ENCODE results near the gene EXOC6. TPM values are rescaled to one million over a fixed set of nuclear protein-coding genes. Genes with fewer than 3 reads are reported as not detected.
A peak's percentile ranks its signal among the peaks of the same experiment; 100 is the strongest.

EXOC6 gene
- total RNA-seq, 4 donors from 2014 or later, result 14.1 to 34.9 (median 16.2) TPM

DNA sequence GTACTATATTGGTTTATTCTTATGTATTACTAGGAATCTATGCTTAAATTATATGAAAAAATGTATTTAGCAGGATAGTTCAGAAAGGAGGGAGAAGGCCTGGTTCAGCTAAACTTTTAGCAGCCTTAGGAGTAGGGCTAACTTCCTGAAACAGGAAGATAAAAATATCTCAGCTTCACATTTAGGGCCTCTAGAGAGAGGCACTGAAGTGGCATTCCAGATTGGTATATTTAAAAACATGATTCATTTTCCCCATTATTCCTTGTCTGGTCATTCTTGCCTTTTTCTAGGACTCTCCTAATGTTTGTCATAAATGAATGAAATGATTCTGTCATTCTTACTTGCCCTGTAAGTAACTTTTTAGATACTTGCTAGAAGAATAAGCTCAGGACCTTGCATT lies 149.3 kb downstream of the EXOC6 start:
- Histone ChIP-seq H3K36me3 (peaks cover 0 to 8% (median 0%) of the 10 kb centered on the region in 4 donors), H3K27ac (replicated peaks in 1 of 4) (no peak overlapping the region)
- intact Hi-C loops (cut with DNase I), result no loop called here

DNA sequence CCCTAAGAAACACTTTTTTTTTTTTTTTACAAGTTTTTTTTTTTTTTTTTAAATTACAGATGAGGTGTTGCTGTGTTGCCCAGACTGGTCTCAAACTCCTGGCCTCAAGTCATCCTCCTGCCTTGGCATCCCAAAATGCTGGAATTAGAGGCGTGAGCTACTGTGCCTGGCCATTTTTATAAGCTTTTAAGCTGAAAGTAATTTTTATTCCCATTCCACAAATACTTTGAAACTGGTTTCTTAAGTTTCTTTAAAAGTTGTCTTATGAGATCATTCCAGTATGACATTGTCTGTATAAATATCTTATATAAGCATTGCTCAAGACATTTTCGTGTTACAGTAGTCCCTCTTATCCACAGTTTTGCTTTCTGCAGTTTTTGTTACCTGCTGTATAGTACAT lies 150.9 kb downstream of the EXOC6 start:
- intact Hi-C loops (cut with DNase I), result no loop called here
- Histone ChIP-seq H3K27me3 (no peaks in the 10 kb centered on the region), H3K27ac (replicated peaks in 1 of 4) (no peak overlapping the region), H3K4me3 (no peak overlapping the region), H3K4me1 (peaks cover 0 to 3% (median 0%) of the 10 kb centered on the region in 4 donors), H3K9me3 (no peaks in the 10 kb centered on the region), H3K36me3 (peaks cover 0 to 8% (median 0%) of the 10 kb centered on the region in 4 donors)
- WGBS, result 88% methylated on average over 2 of the region's 2 CpGs
- no peak for TF ChIP-seq POLR2A (IDR thresholded peaks at IDR 0.05; ENCODE audit: low read depth)
- no peak for TF ChIP-seq EP300 (IDR thresholded peaks at IDR 0.05)
- no peak for TF ChIP-seq POLR2AphosphoS5 (IDR thresholded peaks at IDR 0.05)
- TF ChIP-seq, protein P1, sequence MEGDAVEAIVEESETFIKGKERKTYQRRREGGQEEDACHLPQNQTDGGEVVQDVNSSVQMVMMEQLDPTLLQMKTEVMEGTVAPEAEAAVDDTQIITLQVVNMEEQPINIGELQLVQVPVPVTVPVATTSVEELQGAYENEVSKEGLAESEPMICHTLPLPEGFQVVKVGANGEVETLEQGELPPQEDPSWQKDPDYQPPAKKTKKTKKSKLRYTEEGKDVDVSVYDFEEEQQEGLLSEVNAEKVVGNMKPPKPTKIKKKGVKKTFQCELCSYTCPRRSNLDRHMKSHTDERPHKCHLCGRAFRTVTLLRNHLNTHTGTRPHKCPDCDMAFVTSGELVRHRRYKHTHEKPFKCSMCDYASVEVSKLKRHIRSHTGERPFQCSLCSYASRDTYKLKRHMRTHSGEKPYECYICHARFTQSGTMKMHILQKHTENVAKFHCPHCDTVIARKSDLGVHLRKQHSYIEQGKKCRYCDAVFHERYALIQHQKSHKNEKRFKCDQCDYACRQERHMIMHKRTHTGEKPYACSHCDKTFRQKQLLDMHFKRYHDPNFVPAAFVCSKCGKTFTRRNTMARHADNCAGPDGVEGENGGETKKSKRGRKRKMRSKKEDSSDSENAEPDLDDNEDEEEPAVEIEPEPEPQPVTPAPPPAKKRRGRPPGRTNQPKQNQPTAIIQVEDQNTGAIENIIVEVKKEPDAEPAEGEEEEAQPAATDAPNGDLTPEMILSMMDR (IDR thresholded peaks at IDR 0.05), result no peak
- DNase-seq (ENCODE audit: extremely low spot score), result no peak

More for the DNA sequence above, 149.3 kb downstream of the EXOC6 start:
- H3K4me3 ChIP-seq, result no peak overlapping the region
- H3K4me1 ChIP-seq, result peaks cover 0 to 3% (median 0%) of the 10 kb centered on the region in 4 donors
- no peaks in the 10 kb centered on the region for H3K9me3 ChIP-seq
- H3K27me3 ChIP-seq, result no peaks in the 10 kb centered on the region
- TF ChIP-seq, protein P1 (IDR thresholded peaks at IDR 0.05), result no peak
- TF ChIP-seq EP300 (IDR thresholded peaks at IDR 0.05) (no peak), POLR2AphosphoS5 (IDR thresholded peaks at IDR 0.05) (no peak), POLR2A (IDR thresholded peaks at IDR 0.05; ENCODE audit: low read depth) (no peak)
- no peak for DNase-seq (ENCODE audit: extremely low spot score)

DNA sequence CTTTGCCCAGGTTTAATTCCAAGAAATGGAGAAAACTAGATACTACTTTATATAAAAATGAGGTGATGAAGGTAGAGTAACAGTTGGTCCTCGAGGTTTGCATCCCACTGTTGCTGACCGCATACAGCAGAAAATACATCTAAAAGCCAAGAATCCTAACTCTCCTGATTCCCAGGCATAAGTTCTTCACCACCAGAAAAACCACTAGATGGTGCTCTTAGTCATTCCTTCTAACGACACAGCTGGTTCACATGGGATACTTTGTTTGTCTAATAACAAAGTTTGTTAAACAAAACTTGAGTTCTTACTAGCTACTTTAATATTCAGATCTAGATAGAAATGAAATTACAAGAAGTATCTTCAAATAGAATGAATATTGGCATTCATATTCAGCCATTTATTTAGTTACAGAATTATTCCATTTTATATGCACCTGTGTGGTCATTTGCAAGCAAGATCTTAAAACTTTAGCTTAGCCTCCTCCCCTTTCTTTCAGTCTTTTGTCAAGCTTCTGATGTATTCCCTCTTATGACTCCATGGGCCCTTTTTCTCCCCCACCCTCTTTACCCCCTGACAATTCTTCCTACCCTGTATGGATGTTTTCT lies 158.2 kb downstream of the EXOC6 start:
- no peaks in the 10 kb centered on the region for H3K9me3 ChIP-seq
- no peak for DNase-seq (ENCODE audit: extremely low spot score)
- H3K36me3 ChIP-seq, result peaks cover 0 to 6% (median 0%) of the 10 kb centered on the region in 4 donors
- intact Hi-C loops (cut with DNase I), result no loop called here
- no peak overlapping the region for H3K27ac ChIP-seq (replicated peaks in 1 of 4)
- no peak overlapping the region for H3K4me3 ChIP-seq
- H3K27me3 ChIP-seq, result no peaks in the 10 kb centered on the region
- WGBS, result 6% methylated on average over 3 of the region's 3 CpGs
- no peak for TF ChIP-seq EP300 (IDR thresholded peaks at IDR 0.05)
- TF ChIP-seq, protein P1 (IDR thresholded peaks at IDR 0.05), result peak; percentile 32 to 58 (median 39)
- TF ChIP-seq POLR2A (IDR thresholded peaks at IDR 0.05; ENCODE audit: low read depth), result no peak
- TF ChIP-seq POLR2AphosphoS5 (IDR thresholded peaks at IDR 0.05), result no peak
- no peaks in the 10 kb centered on the region for H3K4me1 ChIP-seq

DNA sequence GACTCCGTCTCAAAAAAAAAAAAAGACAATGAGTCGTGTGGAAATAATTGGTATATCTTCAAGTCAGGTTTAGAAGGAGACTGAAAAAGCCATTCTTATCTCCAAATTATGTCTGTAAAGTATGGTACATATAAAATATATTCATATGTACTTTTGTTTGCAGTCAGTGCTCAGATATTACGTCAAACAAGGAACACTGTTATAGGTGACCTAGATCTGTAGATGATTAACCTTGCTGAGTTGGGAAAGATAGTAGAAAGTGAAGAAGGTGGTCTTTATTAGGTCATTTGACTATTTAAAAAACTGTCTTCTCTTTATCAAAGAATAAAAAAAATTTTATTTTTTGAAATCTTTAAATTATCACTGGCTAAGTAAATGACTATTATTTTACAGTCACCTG lies 167.4 kb downstream of the EXOC6 start:
- TF ChIP-seq POLR2AphosphoS5 (IDR thresholded peaks at IDR 0.05) (no peak), EP300 (IDR thresholded peaks at IDR 0.05) (no peak), POLR2A (IDR thresholded peaks at IDR 0.05; ENCODE audit: low read depth) (no peak)
- TF ChIP-seq, protein P1 (IDR thresholded peaks at IDR 0.05), result no peak
- no peak overlapping the region for H3K4me3 ChIP-seq
- H3K4me1 ChIP-seq, result no peaks in the 10 kb centered on the region
- intact Hi-C loops (cut with DNase I), result no loop called here
- H3K9me3 ChIP-seq, result no peaks in the 10 kb centered on the region
- peaks cover 0 to 15% (median 0%) of the 10 kb centered on the region in 4 donors for H3K36me3 ChIP-seq
- no peaks in the 10 kb centered on the region for H3K27me3 ChIP-seq
- no peak overlapping the region for H3K27ac ChIP-seq (replicated peaks in 1 of 4)
- WGBS, result 97% methylated on average over 3 of the region's 3 CpGs
- DNase-seq (ENCODE audit: extremely low spot score), result no peak
